ENCODE results near the gene FHIT. TPM values are rescaled to one million over a fixed set of nuclear protein-coding genes. Genes with fewer than 3 reads are reported as not detected.

FHIT gene
- total and polyA plus RNA-seq, 10 of the 15 experiments (the other 5 are each of a cell fraction or from before 2014, with no cell fraction given) = 4.2 to 14.9 (median 9.4) TPM

- TF ChIP-seq REST (IDR thresholded peaks at IDR 0.05; ENCODE audit: low read depth, low read length) = no peak
- TF ChIP-seq POLR2AphosphoS2 (IDR thresholded peaks at IDR 0.05; ENCODE audit: low read depth, low read length) = no peak
- no peak for TF ChIP-seq ELK1 (IDR thresholded peaks at IDR 0.05; ENCODE audit: low read depth, low read length)
- peak; percentile 90 for TF ChIP-seq JUNB (IDR thresholded peaks at IDR 0.05)
- TF ChIP-seq SMAD1 (IDR thresholded peaks at IDR 0.05; ENCODE audit: low read depth, partially characterized antibody) = no peak
- 0 out of 2 replicates have a peak, but pooled peaks have one; percentile 48 for TF ChIP-seq ATF7 (IDR thresholded peaks at IDR 0.05; ENCODE audit: low read depth)
- no peak for TF ChIP-seq ASH2L (IDR thresholded peaks at IDR 0.05; ENCODE audit: borderline replicate concordance, low read depth)
- no peak for TF ChIP-seq BRCA1 (IDR thresholded peaks at IDR 0.05; ENCODE audit: low read depth, low read length)
- peak; percentile 33; the same call in 1 of the 2 replicates for TF ChIP-seq NR2F1 (conservative IDR thresholded peaks at IDR 0.05)
- TF ChIP-seq CTCF (IDR thresholded peaks at IDR 0.05 in 2 of 3, conservative IDR thresholded peaks at IDR 0.05 in 1 of 3; ENCODE audit: control insufficient read depth in 2 of 3, extremely low read depth in 1 of 3, insufficient read depth in 1 of 3, low read depth in 3 of 3, low read length in 3 of 3) = no peak
- TF ChIP-seq CHD1 (IDR thresholded peaks at IDR 0.05; ENCODE audit: low read depth, low read length) = no peak
- TF ChIP-seq LARP7 (IDR thresholded peaks at IDR 0.05) = no peak
- TF ChIP-seq NRF1 (conservative IDR thresholded peaks at IDR 0.05; ENCODE audit: low read depth, low read length) = no peak
- TF ChIP-seq SP1 (IDR thresholded peaks at IDR 0.05; ENCODE audit: low read depth, low read length) = no peak
- TF ChIP-seq IRF3 (IDR thresholded peaks at IDR 0.05) = no peak
- no peak for TF ChIP-seq HDAC2 (IDR thresholded peaks at IDR 0.05)
- TF ChIP-seq BACH1 (IDR thresholded peaks at IDR 0.05; ENCODE audit: borderline replicate concordance) = 0 out of 2 replicates have a peak, but pooled peaks have one; percentile 29
- no peak for TF ChIP-seq NR2C1 (IDR thresholded peaks at IDR 0.05)
- no peak for TF ChIP-seq CEBPZ (IDR thresholded peaks at IDR 0.05; ENCODE audit: low read depth, low read length)
- TF ChIP-seq RB1 (IDR thresholded peaks at IDR 0.05; ENCODE audit: borderline replicate concordance) = no peak
These were observed 695.4 kb downstream of the FHIT start (continued) for GRCh38 chr3:60555686-60556354.
